GM12878 (cell line): Measurements from ENCODE around the gene DIRAS2.

Experiments used
- BRCA1 ChIP-seq: IDR thresholded peaks from 2 replicates; pipeline ENCODE4 v1.6.1; 2011; ENCODE audit warnings: low read depth, low read length, improper control_type of control experiment
- E4F1 ChIP-seq: fragments of 450-650 bp; IDR thresholded peaks from 2 replicates; pipeline ENCODE4 v1.6.1; 2018; ENCODE audit warnings: borderline replicate concordance, mild to moderate bottlenecking; ENCODE audit not compliant: partially characterized antibody
- ELK1 ChIP-seq: IDR thresholded peaks from 2 replicates; pipeline ENCODE4 v1.6.1; 2012; ENCODE audit warnings: low read depth, low read length, improper control_type of control experiment
- EZH2 ChIP-seq: IDR thresholded peaks from 2 replicates; pipeline ENCODE4 v1.6.1; 2012; ENCODE audit warnings: low read depth, mild to moderate bottlenecking, control low read depth, inconsistent platforms, low read length, borderline replicate concordance; ENCODE audit not compliant: control insufficient read depth
- MEF2B ChIP-seq: fragments of 450-650 bp; IDR thresholded peaks from 2 replicates; pipeline ENCODE4 v1.6.1; 2018; ENCODE audit warnings: mild to moderate bottlenecking, moderate library complexity; ENCODE audit not compliant: partially characterized antibody, poor library complexity, severe bottlenecking
- MYC ChIP-seq: IDR thresholded peaks from 2 replicates; pipeline ENCODE4 v1.6.1; 2011; ENCODE audit warnings: mild to moderate bottlenecking, low read length, moderate library complexity, inconsistent platforms; ENCODE audit not compliant: insufficient read depth, insufficient replicate concordance, insufficient read length, severe bottlenecking
- POLR2A ChIP-seq: IDR thresholded peaks from 2 replicates; pipeline ENCODE4 v1.6.1; 2011; ENCODE audit warnings: low read depth, mild to moderate bottlenecking, low read length
- TF ChIP-seq, protein P1 (sequence below): IDR thresholded peaks from 2 replicates; pipeline ENCODE4 v1.6.1; 2012; ENCODE audit warnings: mild to moderate bottlenecking, low read depth, low read length
- TF ChIP-seq, protein P2 (sequence below), 3 experiments: IDR thresholded peaks in 2 of 3; conservative IDR thresholded peaks in 1 of 3; 2 replicates each; pipeline ENCODE4 v1.5.1; 2011; ENCODE audit warnings: low read depth in 3 of 3, low read length in 3 of 3, mild to moderate bottlenecking in 3 of 3, control low read depth in 2 of 3, moderate library complexity in 2 of 3, inconsistent platforms in 1 of 3, mixed read lengths in 1 of 3; ENCODE audit not compliant: control insufficient read depth in 2 of 3, insufficient read depth in 1 of 3; ENCODE audit errors: extremely low read depth in 1 of 3
- TF ChIP-seq, protein P3 (sequence below): IDR thresholded peaks from 2 replicates; pipeline ENCODE4 v1.6.1; 2011; ENCODE audit warnings: low read depth, low read length, improper control_type of control experiment, borderline replicate concordance

GRCh38 chr9:90562229-90562628, 80.4 kb downstream of the DIRAS2 start:
- TF ChIP-seq BRCA1 (no peak), MYC (no peak), E4F1 (no peak), MEF2B (no peak), EZH2 (no peak), POLR2A (no peak), ELK1 (no peak)
- TF ChIP-seq, protein P1, sequence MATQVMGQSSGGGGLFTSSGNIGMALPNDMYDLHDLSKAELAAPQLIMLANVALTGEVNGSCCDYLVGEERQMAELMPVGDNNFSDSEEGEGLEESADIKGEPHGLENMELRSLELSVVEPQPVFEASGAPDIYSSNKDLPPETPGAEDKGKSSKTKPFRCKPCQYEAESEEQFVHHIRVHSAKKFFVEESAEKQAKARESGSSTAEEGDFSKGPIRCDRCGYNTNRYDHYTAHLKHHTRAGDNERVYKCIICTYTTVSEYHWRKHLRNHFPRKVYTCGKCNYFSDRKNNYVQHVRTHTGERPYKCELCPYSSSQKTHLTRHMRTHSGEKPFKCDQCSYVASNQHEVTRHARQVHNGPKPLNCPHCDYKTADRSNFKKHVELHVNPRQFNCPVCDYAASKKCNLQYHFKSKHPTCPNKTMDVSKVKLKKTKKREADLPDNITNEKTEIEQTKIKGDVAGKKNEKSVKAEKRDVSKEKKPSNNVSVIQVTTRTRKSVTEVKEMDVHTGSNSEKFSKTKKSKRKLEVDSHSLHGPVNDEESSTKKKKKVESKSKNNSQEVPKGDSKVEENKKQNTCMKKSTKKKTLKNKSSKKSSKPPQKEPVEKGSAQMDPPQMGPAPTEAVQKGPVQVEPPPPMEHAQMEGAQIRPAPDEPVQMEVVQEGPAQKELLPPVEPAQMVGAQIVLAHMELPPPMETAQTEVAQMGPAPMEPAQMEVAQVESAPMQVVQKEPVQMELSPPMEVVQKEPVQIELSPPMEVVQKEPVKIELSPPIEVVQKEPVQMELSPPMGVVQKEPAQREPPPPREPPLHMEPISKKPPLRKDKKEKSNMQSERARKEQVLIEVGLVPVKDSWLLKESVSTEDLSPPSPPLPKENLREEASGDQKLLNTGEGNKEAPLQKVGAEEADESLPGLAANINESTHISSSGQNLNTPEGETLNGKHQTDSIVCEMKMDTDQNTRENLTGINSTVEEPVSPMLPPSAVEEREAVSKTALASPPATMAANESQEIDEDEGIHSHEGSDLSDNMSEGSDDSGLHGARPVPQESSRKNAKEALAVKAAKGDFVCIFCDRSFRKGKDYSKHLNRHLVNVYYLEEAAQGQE, result no peak
- TF ChIP-seq, protein P2, sequence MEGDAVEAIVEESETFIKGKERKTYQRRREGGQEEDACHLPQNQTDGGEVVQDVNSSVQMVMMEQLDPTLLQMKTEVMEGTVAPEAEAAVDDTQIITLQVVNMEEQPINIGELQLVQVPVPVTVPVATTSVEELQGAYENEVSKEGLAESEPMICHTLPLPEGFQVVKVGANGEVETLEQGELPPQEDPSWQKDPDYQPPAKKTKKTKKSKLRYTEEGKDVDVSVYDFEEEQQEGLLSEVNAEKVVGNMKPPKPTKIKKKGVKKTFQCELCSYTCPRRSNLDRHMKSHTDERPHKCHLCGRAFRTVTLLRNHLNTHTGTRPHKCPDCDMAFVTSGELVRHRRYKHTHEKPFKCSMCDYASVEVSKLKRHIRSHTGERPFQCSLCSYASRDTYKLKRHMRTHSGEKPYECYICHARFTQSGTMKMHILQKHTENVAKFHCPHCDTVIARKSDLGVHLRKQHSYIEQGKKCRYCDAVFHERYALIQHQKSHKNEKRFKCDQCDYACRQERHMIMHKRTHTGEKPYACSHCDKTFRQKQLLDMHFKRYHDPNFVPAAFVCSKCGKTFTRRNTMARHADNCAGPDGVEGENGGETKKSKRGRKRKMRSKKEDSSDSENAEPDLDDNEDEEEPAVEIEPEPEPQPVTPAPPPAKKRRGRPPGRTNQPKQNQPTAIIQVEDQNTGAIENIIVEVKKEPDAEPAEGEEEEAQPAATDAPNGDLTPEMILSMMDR (IDR thresholded peaks at IDR 0.05 in 2 of 3, conservative IDR thresholded peaks at IDR 0.05 in 1 of 3; ENCODE audit: control insufficient read depth in 2 of 3, extremely low read depth in 1 of 3, insufficient read depth in 1 of 3, low read depth in 3 of 3, low read length in 3 of 3), result no peak
- TF ChIP-seq, protein P3, sequence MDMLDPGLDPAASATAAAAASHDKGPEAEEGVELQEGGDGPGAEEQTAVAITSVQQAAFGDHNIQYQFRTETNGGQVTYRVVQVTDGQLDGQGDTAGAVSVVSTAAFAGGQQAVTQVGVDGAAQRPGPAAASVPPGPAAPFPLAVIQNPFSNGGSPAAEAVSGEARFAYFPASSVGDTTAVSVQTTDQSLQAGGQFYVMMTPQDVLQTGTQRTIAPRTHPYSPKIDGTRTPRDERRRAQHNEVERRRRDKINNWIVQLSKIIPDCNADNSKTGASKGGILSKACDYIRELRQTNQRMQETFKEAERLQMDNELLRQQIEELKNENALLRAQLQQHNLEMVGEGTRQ, result no peak
